Fibroblast of mammary gland (primary cell): Measurements from ENCODE around the gene ADGRL2.

Source experiments
- DNase-seq: peaks from one replicate; pipeline ENCODE4 v3.0.0-alpha.2; 2010; ENCODE audit warnings: low read depth
- H3K4me3 ChIP-seq: 2 replicates; pipeline ENCODE4 v1.5.1; 2011; ENCODE audit warnings: low read depth, mild to moderate bottlenecking, low read length, moderate library complexity; ENCODE audit not compliant: control insufficient read depth
- TF ChIP-seq, protein P1 (sequence below): conservative IDR thresholded peaks from 2 replicates; pipeline ENCODE4 v1.5.1; 2011; ENCODE audit warnings: low read depth, low read length, inconsistent platforms; ENCODE audit not compliant: control insufficient read depth, insufficient read depth

The ADGRL2 gene

DNA sequence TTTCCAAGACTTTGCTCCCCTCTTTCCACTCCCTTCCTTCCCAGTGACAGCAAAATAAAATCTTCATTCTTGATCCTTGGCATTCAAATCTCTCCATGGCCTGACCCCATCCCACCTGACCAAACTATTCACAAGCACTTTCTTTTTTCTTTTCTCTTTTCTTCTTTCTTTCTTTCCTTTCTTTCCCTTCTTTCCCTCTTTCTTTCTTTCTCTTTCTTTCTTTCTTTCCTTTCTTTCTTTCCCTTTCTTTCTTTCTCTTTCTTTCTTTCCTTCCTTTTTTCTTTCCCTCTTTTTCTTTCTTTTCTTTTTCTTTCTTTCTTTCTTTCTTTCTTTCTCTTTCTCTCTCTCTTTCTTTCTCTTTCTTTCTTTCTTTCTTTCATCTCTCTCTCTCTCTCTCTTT is 207.1 kb downstream of the ADGRL2 start:
- TF ChIP-seq, protein P1, sequence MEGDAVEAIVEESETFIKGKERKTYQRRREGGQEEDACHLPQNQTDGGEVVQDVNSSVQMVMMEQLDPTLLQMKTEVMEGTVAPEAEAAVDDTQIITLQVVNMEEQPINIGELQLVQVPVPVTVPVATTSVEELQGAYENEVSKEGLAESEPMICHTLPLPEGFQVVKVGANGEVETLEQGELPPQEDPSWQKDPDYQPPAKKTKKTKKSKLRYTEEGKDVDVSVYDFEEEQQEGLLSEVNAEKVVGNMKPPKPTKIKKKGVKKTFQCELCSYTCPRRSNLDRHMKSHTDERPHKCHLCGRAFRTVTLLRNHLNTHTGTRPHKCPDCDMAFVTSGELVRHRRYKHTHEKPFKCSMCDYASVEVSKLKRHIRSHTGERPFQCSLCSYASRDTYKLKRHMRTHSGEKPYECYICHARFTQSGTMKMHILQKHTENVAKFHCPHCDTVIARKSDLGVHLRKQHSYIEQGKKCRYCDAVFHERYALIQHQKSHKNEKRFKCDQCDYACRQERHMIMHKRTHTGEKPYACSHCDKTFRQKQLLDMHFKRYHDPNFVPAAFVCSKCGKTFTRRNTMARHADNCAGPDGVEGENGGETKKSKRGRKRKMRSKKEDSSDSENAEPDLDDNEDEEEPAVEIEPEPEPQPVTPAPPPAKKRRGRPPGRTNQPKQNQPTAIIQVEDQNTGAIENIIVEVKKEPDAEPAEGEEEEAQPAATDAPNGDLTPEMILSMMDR = no peak
- DNase-seq = no peak
- H3K4me3 ChIP-seq = no peak overlapping the region

DNA sequence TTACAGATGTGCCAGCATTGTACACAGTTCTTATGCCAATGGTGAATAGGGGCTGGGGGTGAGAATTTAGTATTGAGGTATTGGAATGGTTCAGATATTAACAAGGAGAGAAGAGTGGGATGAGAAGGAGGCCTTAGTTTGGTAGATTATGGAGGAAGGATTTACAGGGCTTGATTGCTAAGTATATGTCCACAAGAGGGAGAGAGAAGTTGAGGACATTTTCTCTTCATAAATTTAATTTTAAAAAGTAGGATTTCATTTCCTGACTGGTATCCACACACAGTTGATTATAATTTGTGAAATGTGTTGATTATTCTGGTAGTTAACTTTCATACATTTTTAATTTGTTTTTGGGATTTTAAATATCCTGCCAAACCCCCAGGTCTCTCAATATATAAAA is 213.0 kb downstream of the ADGRL2 start:
- TF ChIP-seq, protein P1 = peak; percentile 7
- no peak for DNase-seq
- H3K4me3 ChIP-seq = no peak overlapping the region

- TF ChIP-seq, protein P1 = no peak
- no peak overlapping the region for H3K4me3 ChIP-seq
- DNase-seq = no peak
These were observed 214.7 kb downstream of the ADGRL2 start for GRCh38 chr1:82015444-82015843.

GRCh38 chr1:82018319-82018718 is 217.6 kb downstream of the ADGRL2 start:
- TF ChIP-seq, protein P1 = no peak
- DNase-seq = no peak
- H3K4me3 ChIP-seq = no peak overlapping the region

DNA sequence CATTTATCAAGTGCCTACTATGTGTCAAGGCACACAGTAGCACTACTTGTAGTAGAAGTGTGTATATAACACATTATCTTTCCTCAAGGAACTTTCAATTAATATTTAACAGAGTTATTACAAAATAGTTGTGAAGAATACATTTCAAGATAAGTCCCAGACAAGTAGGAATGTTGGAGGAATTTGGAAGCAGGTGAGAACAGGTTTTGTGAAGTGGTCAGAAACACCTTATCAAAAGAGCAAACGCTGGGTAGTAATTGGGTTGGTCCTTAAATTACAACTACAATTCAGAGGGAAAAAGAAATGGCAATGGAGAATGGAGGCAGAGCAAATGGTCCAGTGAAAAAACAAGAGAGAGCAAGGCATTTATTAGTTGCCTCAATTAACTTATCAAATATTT is 218.8 kb downstream of the ADGRL2 start:
- H3K4me3 ChIP-seq = no peak overlapping the region
- TF ChIP-seq, protein P1 = no peak
- DNase-seq = no peak

DNA sequence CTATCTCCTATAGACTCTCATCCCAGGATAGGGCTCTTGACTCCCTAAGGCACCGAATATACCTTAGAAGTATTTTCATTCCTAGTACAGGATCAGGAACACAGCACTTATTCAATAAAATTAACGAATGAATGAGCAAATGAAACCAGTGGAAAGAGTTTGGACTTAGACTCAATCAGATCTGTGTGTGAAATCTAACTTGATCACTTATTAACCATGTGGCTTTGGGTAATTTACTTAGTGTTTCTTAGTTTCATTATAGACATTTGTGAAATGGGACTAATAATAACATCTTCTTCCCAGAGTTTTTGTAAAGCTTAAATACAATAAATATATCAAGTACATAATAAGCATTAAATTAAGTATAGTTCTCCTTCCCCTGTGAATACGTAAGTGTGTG is 230.1 kb downstream of the ADGRL2 start:
- TF ChIP-seq, protein P1 = no peak
- no peak overlapping the region for H3K4me3 ChIP-seq
- no peak for DNase-seq

DNA sequence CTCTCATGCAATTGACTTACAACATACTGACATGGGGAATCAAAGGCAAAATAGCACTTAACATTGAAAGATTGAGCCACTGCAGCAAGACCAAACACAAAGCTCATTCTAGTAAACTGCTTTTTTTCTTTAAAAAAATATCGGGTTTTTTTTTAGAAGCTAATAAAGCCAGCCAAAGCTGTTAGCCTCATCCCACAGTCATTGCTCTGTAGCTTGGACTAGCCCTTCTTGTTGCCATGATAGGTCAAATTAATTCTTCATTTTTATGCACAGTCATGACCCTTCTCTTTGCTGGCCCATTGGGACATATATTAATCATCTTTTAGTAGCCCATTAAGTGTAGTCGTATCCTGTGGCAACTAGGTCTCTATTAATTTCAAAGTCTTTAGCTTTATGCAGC is 231.3 kb downstream of the ADGRL2 start:
- H3K4me3 ChIP-seq = no peak overlapping the region
- TF ChIP-seq, protein P1 = no peak
- DNase-seq = no peak
